Activated T-cell treated with anti-CD3 and anti-CD28 coated beads for 1 hour (primary cell): Measurements from ENCODE around the gene LBX1.
"Not testable (repeated sequence)": the region's sequence is repeated elsewhere in the genome, so short reads cannot be mapped to it uniquely, and the experiment has no call there.

Experiments used
- DNase-seq: peaks from one replicate; pipeline ENCODE4 v3.0.0-alpha.2; 2020; ENCODE audit warnings: low read depth

LBX1 gene

DNA sequence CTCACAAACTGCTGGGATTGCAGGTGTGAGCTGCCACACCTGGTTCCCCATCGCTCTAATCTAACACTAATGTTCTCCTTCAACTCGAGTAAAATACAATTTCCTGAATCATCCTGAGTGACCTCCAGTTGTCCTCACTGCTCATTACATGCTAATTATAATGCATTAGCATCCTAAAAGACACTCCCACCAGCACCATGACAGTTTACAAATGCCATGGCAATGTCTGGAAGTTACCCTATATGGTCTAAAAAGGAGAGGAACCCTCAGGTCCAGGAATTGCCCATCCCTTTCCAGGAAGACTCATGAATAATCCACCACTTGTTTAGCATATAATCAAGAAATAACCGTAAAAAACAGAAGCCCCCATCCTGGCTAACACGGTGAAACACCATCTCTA is 26.6 kb downstream of the LBX1 start:
- DNase-seq = not testable (repeated sequence)

DNA sequence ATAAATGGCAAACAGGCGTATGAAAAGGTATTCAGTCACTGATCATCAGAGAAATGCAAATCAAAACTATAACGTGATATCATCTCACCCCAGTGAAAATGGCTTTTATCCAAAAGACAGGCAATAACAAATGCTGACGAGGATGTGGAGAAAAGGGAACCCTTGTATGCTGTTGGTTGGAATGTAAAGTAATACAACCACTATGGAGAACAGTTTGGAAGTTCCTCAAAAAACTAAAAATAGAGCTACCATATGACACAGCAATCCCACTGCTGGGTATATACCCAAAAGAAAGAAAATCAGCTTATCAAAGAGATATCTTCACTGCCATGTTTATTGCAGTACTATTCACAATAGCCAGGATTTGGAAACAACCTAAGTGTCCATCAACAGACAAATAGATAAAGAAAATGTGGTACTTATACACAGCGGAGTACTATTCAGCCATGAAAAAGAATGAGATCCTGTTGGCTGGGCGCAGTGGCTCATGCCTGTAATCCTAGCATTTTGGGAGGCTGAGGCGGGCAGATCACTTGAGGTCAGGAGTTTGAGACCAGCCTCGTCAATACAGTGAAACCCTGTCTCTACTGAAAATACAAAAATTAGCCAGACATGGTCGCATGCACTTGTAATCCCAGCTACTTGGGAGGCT is 30.8 kb downstream of the LBX1 start:
- DNase-seq = not testable (repeated sequence)

GRCh38 chr10:101195921-101196320 is 33.3 kb downstream of the LBX1 start:
- DNase-seq = no peak

DNA sequence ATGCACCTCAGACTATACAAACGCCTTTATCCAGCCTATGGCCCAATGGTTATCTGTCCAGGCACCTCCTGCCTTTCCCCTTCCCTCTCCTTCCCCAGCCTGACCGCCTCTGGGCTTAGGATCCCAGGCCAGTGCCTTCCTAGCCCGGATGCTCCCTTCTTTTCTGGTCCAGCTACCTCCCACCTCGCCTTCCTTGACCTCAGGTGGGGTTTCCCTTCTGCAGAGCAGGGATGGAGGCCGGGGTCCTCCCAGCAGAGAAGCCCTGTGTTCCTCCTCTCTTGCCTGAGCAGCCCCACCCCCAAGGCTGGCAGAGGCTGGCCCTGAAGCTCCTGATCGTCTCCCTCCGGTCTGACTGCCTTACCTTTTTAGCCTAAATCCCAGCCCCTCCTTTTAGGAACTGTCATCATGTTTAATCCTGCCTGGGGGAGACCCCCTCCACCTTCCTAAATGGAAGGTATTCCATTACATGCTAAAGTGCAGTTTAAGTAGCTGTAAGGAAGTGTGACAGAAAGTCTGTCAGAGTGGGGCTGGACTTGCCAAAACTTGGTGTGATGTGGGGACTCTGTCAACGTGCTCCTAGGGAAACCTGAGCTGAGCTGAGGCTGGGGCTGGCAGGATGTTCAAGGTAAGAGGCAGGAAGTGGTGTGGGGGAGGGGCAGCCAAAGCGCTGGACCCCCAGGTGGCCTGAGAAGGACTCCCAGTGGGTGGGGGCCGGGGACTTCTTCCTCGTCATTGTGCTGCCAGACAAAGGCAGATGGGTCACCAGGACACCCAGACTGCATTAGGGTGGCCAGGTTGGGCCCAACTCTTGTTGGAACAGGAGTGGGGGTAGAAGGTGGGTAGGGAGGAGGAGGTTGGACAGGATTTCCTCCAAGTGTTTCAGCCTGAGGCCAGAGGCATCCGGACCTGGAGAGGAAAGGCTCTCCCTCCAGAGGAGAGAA is 39.5 kb downstream of the LBX1 start:
- no peak for DNase-seq

DNA sequence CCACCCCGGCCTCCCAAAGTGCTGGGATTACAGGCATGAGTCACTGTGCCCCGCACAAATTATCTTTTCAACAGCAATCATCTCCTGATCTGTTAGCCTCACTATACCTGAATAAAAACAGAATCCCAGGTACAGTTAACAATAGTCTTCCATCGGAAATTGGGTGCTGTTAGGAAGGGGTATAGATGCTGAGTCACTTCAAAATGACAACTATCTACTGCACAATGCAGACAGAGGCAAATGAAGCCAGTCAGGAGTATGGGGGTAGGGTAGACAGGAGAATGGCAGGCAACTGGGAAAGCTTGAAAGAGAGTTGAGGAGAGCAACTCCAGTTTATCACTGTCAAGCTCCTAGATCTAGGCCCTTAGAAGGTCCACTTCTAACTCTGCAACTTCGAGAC is 40.3 kb downstream of the LBX1 start:
- no peak for DNase-seq

DNA sequence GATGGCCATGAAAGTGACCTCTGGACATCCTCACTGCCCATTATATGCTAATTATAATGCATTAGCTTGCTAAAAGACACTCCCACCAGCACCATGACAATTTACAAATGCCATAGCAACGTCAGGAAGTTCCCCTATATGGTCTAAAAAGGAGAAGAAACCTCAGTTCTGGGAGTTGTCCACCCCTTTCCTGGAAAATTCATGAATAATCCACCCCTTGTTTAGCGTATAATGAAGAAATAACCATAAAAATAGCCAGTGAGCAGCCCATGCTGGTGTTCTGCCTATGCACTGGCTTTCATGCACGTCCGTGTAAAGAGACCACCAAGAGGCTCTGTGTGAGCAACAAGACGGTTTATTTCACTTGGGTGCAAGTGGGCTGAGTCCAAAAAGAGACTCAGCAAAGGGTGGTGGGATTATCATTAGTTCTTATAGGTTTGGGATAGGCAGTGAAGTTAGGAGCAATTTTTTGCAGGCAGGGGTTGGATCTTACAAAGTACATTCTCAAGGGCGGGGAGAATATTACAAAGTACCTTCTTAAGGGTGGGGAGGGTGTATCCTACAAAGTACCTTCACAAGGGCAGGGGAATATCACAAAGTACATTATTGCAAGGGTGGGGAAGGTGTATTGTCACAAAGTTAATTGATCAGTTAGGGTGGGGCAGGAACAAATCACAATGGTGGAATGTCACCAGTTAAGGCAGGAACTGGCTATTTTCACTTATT is 45.6 kb downstream of the LBX1 start:
- no peak for DNase-seq

DNA sequence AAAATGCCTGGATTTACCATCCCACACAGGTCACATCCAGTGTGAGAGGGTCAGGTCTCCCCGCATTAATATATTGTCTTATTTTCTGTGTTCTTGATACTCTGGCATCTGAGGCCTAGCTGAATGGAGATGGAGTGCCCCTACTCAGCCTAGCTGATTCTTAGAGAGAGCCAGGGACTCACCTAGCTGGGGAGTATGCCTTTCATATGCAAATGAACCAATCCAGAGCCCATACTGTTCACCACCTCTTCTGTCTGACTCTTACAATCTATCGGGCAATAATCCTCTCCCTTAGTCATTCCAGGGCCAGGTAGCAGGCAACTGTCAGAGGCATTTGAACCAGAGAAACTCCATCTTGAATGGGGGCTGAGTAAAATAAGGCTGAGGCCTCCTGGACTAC is 46.3 kb downstream of the LBX1 start:
- no peak for DNase-seq
